Measurements from ENCODE around the gene NBAS. TPM values are rescaled to one million over a fixed set of nuclear protein-coding genes. Genes with fewer than 3 reads are reported as not detected.

Gene NBAS
- total RNA-seq, 1 experiment from 2014 or later = 32.5 TPM

- Histone ChIP-seq H3K4me1 (ENCODE audit: insufficient read depth, low read length) (peaks cover 3% of the 10 kb centered on the region; the same call in 1 of the 2 replicates), H2BK12ac (ENCODE audit: insufficient read length, low read depth, low read length) (no peak overlapping the region), H4K20me1 (ENCODE audit: control insufficient read depth, insufficient read depth, insufficient read length) (no peaks in the 10 kb centered on the region), H2BK120ac (ENCODE audit: low read depth, low read length, poor library complexity, severe bottlenecking) (no peak overlapping the region), H2AFZ (ENCODE audit: low read length) (no peak overlapping the region), H2BK5ac (ENCODE audit: insufficient read length, low read length) (no peak overlapping the region), H4K91ac (ENCODE audit: insufficient read length, low read depth, low read length) (no peak overlapping the region), H2BK20ac (ENCODE audit: low read depth, low read length, poor library complexity, severe bottlenecking) (no peak overlapping the region), H3K27me3 (ENCODE audit: insufficient read depth, low read length) (no peaks in the 10 kb centered on the region), H3K18ac (ENCODE audit: insufficient read length, low read depth, low read length) (no peak overlapping the region), H3K27ac (ENCODE audit: insufficient read length, low read depth, low read length) (no peak overlapping the region), H3K23ac (ENCODE audit: insufficient read length, low read depth, low read length) (no peak overlapping the region), H3K79me2 (ENCODE audit: insufficient read depth, low read length) (no peaks in the 10 kb centered on the region), H3K56ac (ENCODE audit: insufficient read length, low read depth, low read length) (no peak overlapping the region), H3K14ac (ENCODE audit: insufficient read depth, low read length) (no peak overlapping the region), H3K9ac (ENCODE audit: extremely low read depth, insufficient read length, low read length) (no peak overlapping the region), H3T11ph (ENCODE audit: low read length) (no peak overlapping the region), H3K4ac (ENCODE audit: low read depth, low read length) (no peak overlapping the region), H3K9me3 (ENCODE audit: control insufficient read depth, low read depth, low read length) (no peaks in the 10 kb centered on the region), H3K23me2 (ENCODE audit: insufficient read length, low read depth, low read length, poor library complexity, severe bottlenecking) (no peaks in the 10 kb centered on the region), H4K8ac (replicated peaks; ENCODE audit: insufficient read length, low read depth, low read length) (no peak overlapping the region), H3K79me1 (ENCODE audit: insufficient read depth, low read depth, low read length, poor library complexity, severe bottlenecking) (no peaks in the 10 kb centered on the region), H2AK5ac (ENCODE audit: insufficient read length, low read length) (no peak overlapping the region), H3K4me2 (ENCODE audit: insufficient read depth, insufficient read length, low read length) (no peak overlapping the region), H2BK15ac (ENCODE audit: low read depth, low read length) (no peak overlapping the region), H4K5ac (ENCODE audit: insufficient read length, low read depth, low read length) (no peak overlapping the region)
- WGBS (ENCODE audit: extremely low coverage, insufficient read length, low lambda C conversion rate) = no CpG with 5 or more reads among the region's 3 CpGs
- no peak overlapping the region for H3K4me3 Mint-ChIP-seq
- H3K27ac Mint-ChIP-seq = no peak overlapping the region
- H3K36me3 Mint-ChIP-seq (ENCODE audit: insufficient read depth in 1 of 3, low read depth in 3 of 3) = no peaks in the 10 kb centered on the region; a peak in 2 of 7 replicates
- DNase-seq = no peak
- H3K9me3 Mint-ChIP-seq = no peaks in the 10 kb centered on the region; a peak in 1 of 5 replicates
- H3K4me1 Mint-ChIP-seq = peaks cover 14 to 20% of the 10 kb centered on the region in 2 experiments
- peaks cover 6% of the 10 kb centered on the region for H3K27me3 Mint-ChIP-seq (ENCODE audit: low read depth)
- TF ChIP-seq CTCF (conservative IDR thresholded peaks at IDR 0.05) = no peak
Measured at GRCh38 chr2:15152382-15152781, 408.8 kb downstream of the NBAS start.
